Neural cell (in vitro differentiated cells): ENCODE measurements around the gene COLQ.

Experiments used
- EP300 ChIP-seq: fragments of 450-650 bp; conservative IDR thresholded peaks from 2 replicates; pipeline ENCODE4 v1.6.1; 2014; ENCODE audit warnings: antibody characterized with exemption, mild to moderate bottlenecking, moderate library complexity; ENCODE audit not compliant: poor library complexity, severe bottlenecking
- EZH2 ChIP-seq: fragments of 200-600, 300-800 bp; shearing (Covaris generic), sonication (generic); IDR thresholded peaks from 2 replicates; pipeline ENCODE4 v1.6.1; 2014; ENCODE audit warnings: antibody characterized with exemption, low read length, borderline replicate concordance, mild to moderate bottlenecking; ENCODE audit not compliant: insufficient read depth, poor library complexity, severe bottlenecking
- MXI1 ChIP-seq: fragments of 450-650 bp; conservative IDR thresholded peaks from 2 replicates; pipeline ENCODE4 v1.6.1; 2014; ENCODE audit warnings: antibody characterized with exemption, mild to moderate bottlenecking; ENCODE audit not compliant: poor library complexity, severe bottlenecking
- POLR2AphosphoS5 ChIP-seq: IDR thresholded peaks from 2 replicates; pipeline ENCODE4 v1.6.1; 2012
- RAD21 ChIP-seq: fragments of 450-650 bp; conservative IDR thresholded peaks from 2 replicates; pipeline ENCODE4 v1.6.1; 2014; ENCODE audit warnings: antibody characterized with exemption, mild to moderate bottlenecking, moderate library complexity
- REST ChIP-seq: IDR thresholded peaks from 2 replicates; pipeline ENCODE4 v1.6.1; 2012; ENCODE audit warnings: borderline replicate concordance
- SMC3 ChIP-seq: fragments of 450-650 bp; conservative IDR thresholded peaks from 2 replicates; pipeline ENCODE4 v1.6.1; 2014; ENCODE audit warnings: antibody characterized with exemption, mild to moderate bottlenecking, moderate library complexity; ENCODE audit not compliant: poor library complexity
- TAF1 ChIP-seq: IDR thresholded peaks from 2 replicates; pipeline ENCODE4 v1.6.1; 2012; ENCODE audit warnings: low read depth
- TF ChIP-seq, protein P1 (sequence below): fragments of 450-650 bp; IDR thresholded peaks from 2 replicates; pipeline ENCODE4 v1.5.1; 2014; ENCODE audit warnings: antibody characterized with exemption, mild to moderate bottlenecking, moderate library complexity; ENCODE audit not compliant: poor library complexity, severe bottlenecking

DNA sequence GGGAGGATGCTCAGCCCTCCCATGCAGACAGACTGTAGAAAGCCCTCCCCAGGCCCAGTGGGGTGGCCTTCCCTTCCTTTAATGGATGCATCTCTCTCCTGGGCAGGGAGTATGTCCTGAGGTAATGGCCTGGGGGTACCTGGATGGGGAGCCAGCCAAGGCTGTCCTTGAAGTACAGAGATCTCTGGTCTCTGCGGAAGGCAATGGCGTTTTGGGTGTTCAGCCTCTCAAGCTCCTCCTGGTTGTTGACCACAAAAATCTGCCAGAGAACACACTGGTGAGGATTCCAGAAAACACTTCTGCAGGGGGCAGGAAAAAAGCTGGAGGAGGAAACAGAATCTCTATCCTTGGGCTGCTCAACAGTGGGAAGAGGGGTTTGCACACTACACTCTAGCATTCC lies 65.2 kb downstream of the COLQ start:
- TF ChIP-seq, protein P1, sequence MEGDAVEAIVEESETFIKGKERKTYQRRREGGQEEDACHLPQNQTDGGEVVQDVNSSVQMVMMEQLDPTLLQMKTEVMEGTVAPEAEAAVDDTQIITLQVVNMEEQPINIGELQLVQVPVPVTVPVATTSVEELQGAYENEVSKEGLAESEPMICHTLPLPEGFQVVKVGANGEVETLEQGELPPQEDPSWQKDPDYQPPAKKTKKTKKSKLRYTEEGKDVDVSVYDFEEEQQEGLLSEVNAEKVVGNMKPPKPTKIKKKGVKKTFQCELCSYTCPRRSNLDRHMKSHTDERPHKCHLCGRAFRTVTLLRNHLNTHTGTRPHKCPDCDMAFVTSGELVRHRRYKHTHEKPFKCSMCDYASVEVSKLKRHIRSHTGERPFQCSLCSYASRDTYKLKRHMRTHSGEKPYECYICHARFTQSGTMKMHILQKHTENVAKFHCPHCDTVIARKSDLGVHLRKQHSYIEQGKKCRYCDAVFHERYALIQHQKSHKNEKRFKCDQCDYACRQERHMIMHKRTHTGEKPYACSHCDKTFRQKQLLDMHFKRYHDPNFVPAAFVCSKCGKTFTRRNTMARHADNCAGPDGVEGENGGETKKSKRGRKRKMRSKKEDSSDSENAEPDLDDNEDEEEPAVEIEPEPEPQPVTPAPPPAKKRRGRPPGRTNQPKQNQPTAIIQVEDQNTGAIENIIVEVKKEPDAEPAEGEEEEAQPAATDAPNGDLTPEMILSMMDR = no peak
- TF ChIP-seq EP300 (no peak), POLR2AphosphoS5 (no peak), TAF1 (no peak), EZH2 (no peak), REST (no peak), MXI1 (no peak), RAD21 (no peak), SMC3 (no peak)
